LoVo (cell line): ENCODE data around the gene EDEM1.
"Not testable (repeated sequence)": the region's sequence is repeated elsewhere in the genome, so short reads cannot be mapped to it uniquely, and the experiment has no call there.

Experiments used
- DNase-seq: peaks from one replicate; pipeline ENCODE4 v3.0.0-alpha.2; 2016; ENCODE audit warnings: low spot score

EDEM1 gene

GRCh38 chr3:5187156-5187919, at the start of gene EDEM1:
Gene EDEM1, plus strand, starts transcription at chr3:5187707. Its CDS starts 99 bp downstream, at chr3:5187806.
- peak; percentile 91 for DNase-seq

DNA sequence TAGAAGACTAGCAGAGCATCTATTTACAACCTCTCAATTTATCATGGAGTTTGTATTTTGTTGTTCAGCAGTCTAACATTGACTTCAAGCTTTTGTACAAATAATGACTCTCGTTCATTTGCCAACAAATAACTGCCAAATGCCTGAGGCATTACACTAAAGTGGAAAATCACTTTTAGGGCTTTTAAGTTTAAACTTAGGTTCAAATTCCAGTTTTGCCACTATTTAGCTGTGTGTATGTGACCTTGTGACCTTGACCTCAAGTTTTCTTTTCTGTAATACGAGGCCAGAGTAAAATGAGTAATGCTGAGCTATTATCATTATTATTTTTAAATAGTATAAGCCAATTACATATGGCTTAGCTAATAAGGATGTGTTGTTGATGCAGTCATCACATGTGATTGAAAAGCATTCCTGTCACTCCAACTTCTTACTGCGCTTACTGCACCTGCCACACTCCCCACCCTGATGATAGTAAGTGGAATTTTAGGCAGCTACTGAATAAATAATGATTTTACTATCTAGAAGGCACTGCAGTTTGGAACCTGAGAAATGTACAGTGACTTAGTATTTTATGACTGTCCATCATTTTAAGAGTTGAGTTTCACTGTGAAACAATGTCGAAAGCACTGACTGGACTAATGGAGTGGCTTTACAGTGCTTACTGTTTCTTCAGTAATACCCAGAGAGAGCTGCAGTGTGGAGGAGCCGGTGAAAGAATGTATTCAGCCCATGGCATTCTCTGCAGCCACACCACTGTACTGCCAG, 49.1 kb upstream of the EDEM1 start:
- DNase-seq, result no peak

GRCh38 chr3:5140230-5140621, 47.3 kb upstream of the EDEM1 start:
- DNase-seq, result no peak

DNA sequence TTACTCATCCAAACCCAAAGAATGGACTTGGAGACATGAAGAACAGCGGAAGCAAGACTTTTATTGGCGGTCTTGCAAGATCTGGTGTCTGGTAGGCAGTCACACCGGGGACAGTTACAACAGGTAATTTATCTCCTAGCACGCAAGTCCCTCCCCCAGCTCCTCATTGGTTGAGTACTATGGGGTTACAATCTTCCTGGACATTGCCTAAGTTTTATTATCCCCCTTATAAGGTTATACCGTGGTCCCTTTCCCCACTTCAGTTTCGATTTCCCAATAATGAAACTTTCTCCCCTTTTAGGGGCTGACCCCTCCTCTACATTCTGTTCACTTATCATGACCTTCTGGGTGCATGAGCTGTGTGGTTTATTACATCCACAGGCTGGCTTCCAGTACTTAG, 46.7 kb upstream of the EDEM1 start:
- no peak for DNase-seq

- no peak for DNase-seq
Measured at GRCh38 chr3:5141760-5142159, 45.7 kb upstream of the EDEM1 start.

GRCh38 chr3:5143464-5143863, 44.0 kb upstream of the EDEM1 start:
- DNase-seq, result no peak

DNA sequence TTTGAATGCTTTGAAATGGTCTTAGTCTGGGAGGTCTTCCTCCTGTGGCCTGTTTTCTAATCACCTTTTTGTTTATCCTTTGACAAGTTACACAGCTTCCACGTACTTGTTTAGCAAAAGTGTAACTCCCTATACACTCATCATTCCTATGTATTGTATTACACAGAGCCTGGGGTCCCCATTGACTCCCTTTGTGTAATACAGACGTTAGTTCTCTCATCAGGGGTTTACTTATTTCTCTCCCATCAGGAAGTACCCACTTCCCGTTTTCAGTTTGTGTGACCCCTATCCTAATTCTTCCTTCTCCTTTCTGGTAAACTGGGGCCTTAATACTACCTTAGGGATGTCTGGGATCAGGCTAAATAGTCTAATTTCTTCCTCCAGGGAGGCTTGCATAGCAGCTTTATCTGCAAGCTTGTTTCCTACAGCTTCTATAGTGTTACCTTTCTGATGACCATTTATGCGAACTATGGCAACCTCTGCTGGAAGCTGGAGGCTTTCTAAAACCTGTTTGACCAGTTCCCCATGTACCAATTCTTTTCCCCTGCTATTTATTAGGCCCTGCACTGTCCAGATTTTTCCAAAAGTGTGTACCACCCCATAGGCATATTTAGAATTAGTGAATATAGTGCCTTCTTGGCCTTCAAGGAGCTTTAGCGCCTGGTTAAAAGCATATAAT, 43.1 kb upstream of the EDEM1 start:
- no peak for DNase-seq

GRCh38 chr3:5145120-5145519, 42.4 kb upstream of the EDEM1 start:
- no peak for DNase-seq

- DNase-seq, result not testable (repeated sequence)
Measured at GRCh38 chr3:5147152-5147551, 40.4 kb upstream of the EDEM1 start.

DNA sequence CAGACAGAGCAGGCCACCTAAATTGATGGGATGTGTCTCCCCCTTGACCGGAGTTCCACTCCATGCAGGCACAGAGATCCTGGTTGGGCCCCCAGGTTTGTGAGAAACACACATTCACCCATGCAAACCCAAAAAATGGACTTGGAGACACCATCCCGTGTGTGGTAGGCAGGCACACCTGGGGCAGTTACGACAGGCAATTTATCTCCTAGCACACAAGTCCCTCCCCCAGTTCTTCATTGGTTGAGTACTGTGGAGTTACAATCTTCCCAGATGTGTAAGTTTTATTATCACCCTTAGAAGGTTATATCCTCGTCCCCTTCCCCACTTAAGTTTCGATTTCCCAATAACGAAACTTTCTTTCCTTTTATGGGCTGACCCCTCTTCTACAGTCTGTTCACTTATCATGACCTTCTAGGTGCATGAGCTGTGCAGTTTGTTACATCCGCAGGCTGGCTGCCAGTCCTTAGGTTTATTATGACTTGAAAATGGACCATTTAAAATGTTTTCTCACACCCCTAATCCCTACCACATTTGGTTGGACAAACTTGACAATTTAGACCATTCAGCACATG, 38.1 kb upstream of the EDEM1 start:
- DNase-seq, result no peak

DNA sequence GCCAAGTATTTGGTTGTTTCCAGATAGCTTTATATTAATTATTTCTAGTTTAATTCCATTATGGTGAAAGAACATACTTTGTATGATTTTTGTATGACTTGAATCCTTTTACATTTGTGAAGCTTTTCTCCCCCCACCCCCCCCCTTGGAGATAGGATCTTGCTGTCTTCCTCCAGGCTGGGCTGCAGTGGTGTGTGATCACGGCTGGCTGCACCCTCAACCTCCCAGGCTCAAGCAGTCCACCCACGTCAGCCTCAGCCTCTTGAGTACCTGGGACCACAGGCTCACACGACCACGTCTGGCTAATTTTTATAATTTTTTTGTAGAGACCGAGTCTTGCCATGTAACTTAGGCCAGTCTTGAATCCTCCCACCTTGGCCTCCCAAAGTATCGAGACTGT, 35.9 kb upstream of the EDEM1 start:
- DNase-seq, result no peak

- no peak for DNase-seq
Measured at GRCh38 chr3:5153074-5153473, 34.4 kb upstream of the EDEM1 start.

DNA sequence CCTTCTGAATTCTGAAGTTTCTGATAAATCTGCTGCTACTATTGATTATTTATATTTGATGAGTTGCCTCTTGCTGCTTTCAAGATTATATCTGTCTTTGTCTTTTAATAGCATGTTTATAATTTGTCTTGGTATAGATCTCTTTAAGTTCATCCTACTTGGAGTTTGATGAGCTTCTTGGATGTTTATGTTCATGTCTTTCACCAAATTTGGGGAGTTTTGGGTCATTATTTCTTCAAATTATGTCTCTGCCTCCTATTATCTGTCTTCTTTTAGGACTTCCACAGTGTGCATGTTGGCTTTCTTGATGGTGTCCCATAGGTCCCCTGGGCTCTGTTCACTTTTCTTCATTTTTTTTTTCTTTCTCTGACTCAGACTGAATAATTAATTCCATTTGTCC, 32.3 kb upstream of the EDEM1 start:
- DNase-seq, result no peak

GRCh38 chr3:5160321-5160720, 27.2 kb upstream of the EDEM1 start:
- no peak for DNase-seq

DNA sequence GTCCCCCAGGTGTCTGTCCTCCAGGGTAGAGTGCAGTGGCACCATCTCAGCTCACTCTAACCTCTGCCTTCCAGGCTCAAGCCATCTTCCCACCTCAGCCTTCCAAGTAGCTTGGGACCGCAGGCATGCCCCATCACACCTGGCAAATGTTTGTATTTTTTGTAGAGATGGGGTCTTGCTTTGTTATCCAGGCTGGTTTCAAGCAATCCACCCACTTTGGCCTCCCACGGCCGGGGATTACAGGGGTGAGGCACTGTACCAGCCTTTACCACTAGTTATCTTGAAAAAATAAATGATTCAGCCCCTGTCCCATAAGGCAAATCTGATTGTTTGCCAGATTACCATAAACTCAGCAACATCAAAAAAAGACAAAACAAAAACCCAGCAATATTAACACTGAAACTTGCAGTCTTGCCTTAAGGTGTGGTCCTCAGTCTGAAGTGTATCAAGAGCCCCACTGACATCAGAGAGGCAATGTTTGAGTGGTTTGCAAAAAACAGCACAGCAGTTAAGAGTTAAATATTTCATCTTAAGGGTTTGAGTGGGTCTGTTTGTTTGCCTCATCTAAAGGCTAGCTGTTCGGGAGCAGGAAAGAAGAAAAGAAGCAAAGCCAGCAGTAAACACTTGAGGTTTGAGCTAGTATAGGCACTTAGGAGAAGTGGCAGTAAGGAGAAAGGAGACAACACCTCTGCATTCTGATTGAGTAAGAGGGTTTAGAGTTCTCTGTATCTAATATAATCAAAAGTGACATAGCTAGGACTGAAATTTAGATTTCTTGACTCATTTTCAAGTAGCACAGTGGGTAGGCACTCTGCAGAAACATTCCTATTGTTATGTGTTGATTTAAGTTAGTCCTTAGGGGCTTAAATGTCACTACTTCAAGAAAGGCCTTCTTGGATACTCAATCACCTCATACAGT, 26.3 kb upstream of the EDEM1 start:
- DNase-seq, result no peak

DNA sequence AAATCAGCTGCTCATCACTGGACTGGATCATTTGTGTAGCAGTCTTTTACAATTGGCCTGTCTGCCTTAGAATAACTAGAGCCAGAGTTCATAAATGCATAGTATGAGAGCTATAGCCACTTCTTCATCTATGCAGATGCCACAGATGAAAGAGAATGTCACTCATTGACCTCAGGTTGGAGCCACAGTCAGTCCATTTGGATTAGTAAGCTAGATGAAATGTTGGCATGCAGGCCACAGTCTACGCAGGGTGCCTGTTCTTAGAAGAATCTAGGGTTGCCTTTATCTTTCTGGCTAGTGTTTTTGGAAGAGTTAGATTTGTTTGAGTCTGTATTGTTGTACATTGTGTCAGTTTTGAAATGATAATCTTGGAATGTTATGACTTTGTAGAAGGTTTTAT, 25.4 kb upstream of the EDEM1 start:
- DNase-seq, result no peak

DNA sequence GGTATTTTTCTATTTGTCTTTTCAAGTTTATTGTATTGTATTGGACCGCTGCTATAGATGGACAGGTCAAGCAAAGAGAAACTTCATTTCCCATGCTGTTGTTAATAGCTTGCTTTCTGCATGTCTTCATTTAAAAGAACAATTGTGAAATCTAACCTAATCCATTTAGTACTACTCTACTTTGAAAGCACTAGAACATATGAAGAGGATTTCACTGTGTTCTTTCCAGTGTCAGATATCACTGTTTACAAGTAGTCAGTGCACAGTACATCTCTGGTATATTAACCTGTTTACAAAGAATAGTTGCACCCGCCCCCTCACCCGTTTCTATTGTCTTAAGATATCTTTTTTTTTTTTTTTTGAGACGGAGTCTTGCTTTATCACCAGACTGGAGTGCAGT, 21.8 kb upstream of the EDEM1 start:
- no peak for DNase-seq

GRCh38 chr3:5166846-5167245, 20.7 kb upstream of the EDEM1 start:
- no peak for DNase-seq

- DNase-seq, result no peak
Measured at GRCh38 chr3:5168110-5168509, 19.4 kb upstream of the EDEM1 start.

GRCh38 chr3:5169807-5170206, 17.7 kb upstream of the EDEM1 start:
- DNase-seq, result no peak

DNA sequence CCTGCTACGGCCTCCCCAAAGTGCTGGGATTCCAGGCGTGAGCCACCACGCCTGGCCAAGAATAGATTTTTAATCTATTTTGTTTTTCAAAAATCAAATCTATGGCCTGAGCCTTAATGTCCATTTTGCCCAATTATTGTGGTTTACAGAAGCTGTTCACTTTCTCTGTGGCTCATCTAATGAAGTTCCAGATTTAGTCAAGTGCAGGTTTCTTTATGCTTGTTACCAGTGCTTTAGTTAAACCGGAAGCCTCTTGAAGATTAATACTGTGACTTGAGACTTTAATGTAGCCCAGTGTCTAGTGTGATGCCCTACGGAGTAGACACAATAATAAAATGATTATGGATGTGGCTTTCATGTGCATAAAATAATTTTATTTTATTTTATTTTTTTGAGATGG, 16.5 kb upstream of the EDEM1 start:
- no peak for DNase-seq

DNA sequence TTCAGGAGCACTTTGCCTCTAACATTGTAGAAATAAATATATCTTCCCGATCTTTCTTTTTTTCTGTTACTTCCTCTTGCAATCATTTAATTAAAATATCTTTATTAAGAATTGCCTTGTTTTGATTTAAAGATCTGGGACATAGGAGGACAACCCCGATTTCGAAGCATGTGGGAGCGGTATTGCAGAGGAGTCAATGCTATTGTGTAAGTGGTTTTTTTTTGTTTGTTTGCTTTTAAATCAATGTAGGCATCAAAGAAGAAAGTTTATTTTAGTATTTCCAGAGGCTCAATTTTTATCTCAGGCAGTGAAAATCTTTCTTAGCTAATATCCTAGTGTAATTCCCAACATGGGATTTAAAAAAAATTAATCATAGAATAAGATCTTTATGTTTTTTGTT, 15.5 kb upstream of the EDEM1 start:
- no peak for DNase-seq
